GM21723 (cell line): ENCODE data around the gene ZNRF2.
A peak's percentile ranks its signal among the peaks of the same experiment; 100 is the strongest.
"Not testable (repeated sequence)": the region's sequence is repeated elsewhere in the genome, so short reads cannot be mapped to it uniquely, and the experiment has no call there.

Experiments used
- ATAC-seq: cut with Tn5 transposase; IDR thresholded peaks from one replicate; pipeline ENCODE4 v1.9.1; 2021; ENCODE audit warnings: mild to moderate bottlenecking, moderate library complexity; ENCODE audit not compliant: unreplicated experiment

Gene ZNRF2

DNA sequence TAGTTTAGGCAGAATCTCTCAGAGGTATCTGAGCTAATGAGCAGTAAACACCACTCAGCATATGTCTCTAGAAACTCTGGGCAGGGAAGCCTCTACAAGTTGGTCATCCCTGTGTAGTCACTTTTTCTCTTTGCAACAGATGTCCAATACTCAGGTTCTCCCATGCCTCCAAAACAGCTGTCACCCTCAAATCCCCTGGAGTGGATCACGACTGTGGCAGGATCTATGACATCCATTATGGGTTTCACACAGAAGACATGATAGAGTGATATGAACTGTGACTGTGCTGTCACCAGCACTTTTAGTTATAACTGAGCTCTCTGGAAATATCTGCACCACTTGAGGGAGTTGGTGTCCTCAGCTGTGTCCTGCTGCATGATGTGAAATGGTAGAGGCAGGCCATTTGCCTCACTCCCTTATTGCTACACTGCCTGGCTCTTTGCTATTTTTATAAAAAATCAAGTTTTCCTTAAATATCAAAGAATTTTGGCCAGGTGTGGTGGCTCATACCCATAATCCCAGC is 24.1 kb upstream of the ZNRF2 start:
- ATAC-seq, result no peak

DNA sequence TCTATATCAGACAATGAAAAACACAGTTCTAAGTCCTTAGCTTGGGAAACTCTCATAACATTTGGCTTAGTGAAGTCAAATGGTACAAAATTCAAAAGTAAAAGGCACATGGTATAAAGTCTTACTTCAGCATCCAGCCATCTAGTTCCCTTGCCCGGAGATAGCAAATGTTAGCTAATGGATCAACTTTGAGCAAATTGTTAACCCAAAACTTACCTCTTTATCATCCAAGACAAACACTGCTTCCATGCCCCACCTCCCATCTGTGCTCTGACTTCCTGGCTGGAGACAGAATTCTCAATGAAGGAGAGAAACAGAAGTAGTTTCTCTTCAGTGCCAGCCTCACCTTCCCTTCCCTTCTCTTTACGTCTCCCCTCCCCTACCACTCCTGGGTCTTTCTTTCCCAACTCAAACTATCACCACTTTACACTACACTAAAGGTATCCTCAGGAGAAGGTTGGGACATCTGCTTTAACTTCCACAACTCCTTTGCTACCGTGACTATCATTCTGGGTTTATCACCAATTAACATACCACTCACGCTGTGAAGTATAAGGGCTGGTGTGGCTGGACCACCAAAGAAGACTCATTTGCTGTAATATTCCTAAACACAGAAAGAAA is 21.2 kb upstream of the ZNRF2 start:
- ATAC-seq, result no peak

DNA sequence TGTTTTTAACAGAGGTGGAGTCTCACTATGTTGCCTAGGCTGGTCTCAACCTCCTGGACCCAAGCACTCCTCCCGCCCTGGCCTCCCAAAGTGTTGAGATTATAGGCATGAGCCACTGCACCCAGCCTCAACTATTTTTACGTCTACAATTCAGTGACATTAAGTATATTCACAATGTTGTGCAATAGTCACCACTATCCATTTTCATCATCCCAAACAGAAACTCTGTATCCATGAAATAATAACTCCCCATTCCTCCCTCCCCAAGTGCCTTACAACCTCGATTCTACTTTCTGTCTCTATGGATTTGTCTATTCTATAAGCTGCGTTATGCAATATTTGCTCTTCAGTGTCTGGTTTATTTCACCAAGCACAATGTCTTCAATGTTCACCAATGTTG is 20.3 kb upstream of the ZNRF2 start:
- ATAC-seq, result no peak

DNA sequence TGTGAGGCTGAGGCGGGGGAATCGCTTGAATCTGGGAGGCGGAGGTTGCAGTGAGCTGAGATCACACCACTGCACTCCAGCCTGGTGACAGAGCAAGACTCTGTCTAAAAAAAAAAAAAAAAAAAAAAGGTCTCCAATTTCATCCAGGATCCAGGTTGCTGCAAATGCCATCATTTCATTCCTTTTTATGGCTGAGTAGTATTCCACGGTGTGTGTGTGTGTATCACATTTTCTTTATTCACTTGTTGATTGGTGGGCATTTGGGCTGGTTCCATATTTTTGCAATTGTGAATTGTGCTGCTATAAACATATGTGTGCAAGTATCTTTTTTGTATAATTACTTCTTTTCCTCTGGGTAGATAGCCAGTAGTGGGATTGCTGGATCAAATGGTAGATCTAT is 19.2 kb upstream of the ZNRF2 start:
- ATAC-seq, result not testable (repeated sequence)

DNA sequence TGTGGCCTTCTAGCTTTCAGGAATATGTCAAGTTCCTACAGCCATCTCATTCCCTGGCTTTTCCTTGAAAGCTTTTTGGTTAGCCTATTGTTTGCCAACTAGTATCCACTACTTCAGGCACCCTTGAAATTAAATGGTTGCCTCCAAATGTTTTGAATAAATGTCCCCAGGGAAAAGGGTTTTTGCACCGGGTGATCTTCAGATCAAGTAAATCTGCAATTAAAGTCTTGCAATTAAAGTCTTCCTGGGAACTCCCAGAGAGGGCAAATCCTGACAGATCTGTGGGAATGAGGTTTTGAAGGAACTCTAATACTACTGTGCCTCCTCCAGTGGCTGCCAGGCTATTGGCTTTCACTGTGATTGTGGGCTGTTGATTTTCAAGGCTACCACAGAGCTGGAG is 17.7 kb upstream of the ZNRF2 start:
- no peak for ATAC-seq

DNA sequence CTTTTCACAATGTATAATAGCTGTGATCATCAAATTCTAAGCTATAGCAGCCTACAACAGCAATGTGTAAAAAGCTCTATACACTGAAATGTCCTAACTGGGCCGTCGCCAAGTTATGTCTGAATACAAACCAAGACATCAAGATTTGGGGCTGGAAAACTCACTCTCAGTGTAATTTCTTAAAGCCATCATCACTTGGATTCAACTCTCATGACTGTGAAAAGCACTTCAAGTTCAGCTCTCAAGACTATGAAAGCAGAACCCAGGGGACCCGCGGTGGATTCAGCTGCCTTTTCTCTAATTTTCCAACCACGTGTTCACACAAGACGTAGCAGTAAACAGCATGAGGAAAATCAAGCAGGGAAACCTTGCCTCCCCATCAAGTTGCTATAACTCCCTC is 15.8 kb upstream of the ZNRF2 start:
- no peak for ATAC-seq

DNA sequence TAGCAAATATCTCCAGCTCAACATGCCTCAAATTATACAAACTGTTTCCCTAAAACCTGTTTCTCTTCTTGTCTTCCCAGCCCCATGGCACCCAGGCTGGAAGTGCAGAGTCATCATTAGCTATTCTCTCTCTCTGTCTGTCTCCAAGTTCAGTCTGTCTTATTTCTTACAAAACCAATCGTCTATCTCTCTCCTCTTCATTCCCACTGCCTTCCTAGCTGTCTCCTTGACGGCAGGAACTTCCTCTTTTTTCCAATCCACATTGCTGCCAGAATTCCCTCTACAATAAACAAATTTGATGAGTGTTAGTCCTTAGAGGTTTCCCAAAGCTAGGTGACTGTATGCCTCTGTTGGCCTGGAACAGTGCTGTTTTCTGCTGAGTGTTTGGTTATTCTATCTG is 14.9 kb upstream of the ZNRF2 start:
- no peak for ATAC-seq

DNA sequence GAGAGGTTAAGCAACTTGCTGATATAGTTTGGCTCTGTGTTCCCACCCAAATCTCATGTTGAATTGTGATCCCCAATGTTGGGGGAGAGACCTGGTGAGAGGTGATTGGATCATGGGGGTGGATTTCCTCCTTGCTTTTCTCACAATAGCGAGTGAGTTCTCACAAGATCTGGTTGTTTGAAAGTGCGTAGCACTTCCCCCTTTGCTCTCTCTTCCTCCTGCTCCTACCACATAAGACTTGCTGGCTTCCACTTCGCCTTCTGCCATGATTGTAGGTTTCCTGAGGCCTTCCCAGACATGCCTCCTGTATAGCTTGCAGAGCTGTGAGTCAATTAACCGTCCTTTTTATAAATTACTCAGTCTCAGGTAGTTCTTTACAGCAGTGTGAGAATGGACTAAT is 13.5 kb upstream of the ZNRF2 start:
- ATAC-seq, result no peak

DNA sequence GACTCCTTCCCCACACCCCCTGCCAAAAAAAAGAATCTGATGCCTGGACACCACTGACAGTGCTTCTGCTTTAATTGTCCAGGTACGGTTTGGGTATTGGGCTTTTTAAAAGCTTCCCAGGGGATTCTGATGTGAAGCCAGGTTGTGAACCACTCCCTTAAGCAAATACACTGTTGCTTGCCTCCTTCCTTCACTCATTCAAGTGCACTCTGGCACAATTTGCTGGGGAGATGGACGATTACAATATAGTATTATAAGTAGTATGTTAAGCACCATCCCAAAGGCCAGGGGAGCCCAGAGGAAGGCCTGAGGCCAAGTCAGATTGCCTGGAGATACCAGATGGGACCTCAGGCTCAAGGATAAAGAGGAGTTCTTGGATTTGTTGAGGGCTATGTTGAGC is 12.3 kb upstream of the ZNRF2 start:
- no peak for ATAC-seq

DNA sequence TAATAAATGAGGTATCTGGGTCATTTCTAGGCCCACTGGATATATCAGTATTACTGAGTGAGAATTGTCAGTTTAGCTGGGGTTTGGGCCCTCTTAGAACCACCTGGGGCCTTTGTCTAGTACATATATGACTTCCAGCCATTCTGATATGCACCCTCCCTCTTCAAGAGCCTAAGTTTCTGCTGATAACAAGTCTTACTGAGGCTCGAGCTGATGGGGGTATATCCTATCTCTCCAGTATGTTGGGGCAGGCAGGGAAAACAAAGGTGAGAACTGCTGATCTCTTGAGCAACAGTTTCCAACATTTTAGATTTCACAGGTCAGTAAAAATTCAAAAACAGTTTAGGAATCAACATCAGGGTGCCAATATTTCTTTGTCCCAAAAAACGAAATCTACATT is 10.8 kb upstream of the ZNRF2 start:
- ATAC-seq, result no peak

DNA sequence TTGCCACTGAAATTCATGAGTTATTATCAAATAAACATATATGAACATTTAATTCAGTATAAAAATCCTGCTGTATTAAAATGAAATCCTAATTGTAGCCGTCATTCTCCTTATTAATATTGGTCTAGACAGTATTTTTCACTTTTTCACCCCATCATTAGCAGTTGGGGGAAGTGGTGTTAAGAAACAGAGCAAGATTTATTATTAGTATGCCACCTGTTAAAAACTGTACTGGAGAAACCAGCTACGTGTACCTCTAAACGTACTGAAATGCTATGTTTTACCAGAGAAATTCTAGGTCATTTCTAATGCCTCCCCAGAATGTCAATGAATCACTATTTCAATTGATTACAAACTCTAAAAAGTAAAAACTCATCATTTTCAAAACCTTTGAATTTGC is 9.8 kb upstream of the ZNRF2 start:
- no peak for ATAC-seq

DNA sequence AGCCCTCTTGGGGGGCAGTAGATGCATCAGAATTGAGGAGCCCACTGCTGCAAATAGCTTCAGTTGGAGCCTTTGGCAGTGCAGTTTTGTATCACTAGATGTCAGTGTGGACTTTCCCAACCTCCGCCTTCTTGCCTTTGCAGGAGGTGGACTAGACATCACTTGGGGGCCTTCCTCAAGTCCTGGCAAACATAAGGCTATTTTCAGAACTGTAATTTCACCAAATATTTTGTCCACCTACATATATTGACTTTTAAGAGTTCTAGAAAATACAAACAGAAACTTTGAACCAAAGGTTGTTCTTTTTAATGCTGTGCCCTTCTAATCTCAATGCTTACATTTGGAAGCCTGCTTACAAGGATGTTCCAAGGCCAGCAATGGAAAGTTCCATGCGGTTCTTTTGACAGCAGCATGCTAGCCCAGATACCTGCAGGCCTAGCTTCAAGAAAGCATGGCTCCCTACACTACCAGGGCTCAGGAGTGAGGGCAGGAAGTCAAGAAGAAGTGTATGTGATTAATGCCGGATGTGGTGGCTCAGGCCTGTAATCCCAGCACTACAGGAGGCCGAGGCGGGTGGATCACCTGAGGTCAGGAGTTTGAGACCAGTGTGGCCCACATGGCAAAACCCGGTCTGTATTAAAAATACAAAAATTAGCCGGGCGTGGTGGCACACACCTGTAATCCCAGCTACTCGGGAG is 8.0 kb upstream of the ZNRF2 start:
- peak; percentile 55 for ATAC-seq

DNA sequence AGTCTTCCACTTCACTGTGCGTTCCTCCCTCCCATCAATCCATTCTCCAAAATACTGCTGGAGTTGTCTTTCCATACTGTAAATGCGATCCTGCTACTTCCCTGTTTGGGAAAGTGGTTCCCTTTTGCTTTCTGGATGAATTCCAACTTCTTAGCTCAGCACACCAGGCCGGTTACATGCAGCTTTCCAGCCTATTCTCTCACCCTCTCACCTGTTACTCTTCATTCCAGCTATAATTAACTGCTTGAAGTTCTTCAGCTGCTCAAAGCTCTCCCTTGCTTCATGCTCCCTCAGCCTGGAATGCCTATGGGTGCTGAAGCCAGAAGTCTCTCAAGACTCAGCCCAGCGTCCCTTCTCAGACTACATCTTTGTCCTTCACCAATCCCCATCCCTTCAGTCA is 6.0 kb upstream of the ZNRF2 start:
- ATAC-seq, result no peak

DNA sequence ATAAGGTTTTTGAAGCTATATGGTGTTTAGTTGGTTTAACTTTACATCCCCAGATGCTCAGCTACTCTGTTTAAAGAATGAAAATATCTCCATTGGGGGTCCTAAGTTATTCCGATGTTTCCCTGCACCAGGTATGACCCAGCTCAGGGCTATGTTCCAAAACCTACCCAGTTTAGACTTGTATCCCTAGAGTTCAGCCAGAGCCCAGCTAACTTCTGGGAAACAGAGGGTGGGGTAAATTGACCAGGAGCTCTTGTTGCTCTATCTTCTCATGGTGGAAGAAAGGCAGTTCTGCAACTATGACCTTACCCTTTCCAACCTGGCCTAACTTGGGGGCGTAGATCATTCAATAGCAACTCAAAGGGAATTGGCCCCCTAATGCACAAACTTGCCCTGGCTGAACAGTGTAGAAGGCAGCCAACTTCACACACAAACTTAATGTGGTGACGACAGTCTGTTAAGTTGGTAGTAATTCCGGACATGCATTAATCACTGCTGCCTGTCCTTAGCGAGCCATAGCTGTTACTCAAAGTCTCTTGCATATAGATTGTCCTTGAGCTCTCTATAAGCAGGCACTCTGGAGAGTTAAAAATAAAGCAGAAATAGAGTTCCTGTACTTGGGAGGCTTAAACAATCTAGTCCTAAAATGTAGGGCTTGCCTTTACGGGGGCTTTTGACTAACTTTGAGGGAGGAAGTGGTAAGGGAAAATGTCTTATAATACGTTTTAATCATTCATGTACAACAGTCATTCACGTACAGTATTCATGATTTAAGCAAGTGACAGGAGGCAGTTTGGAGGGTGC is 5.3 kb upstream of the ZNRF2 start:
- ATAC-seq, result no peak

DNA sequence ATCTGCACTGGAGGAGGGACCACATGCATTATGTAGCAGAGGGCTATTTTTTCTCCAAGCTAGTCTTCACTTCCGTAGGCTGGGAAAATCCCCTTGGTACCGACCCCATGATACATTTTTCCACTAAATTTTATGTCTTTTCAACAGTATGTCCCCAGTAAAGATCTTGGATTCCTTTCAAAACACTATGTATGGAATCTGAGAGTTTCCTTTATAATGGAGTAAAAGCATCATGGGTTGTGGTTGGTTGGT is 4.8 kb upstream of the ZNRF2 start:
- no peak for ATAC-seq

DNA sequence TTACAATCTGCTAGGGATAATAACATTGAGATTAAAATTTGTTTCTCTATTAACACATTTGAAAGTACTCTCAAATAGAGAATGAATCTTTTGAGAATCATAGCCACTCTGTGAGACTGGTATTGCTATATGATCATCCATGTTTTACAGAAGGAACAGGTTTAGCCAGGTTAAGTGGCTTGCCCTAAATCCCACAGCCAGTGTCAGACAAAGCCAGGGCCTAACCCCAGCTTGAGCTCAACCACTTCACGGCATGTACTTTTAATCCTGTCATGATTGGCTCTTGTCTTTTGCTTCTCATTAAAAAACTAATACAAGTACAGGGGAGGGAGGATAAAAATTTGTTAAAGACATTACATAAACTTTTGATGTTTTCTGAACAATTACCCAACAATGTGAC is 3.8 kb upstream of the ZNRF2 start:
- no peak for ATAC-seq

DNA sequence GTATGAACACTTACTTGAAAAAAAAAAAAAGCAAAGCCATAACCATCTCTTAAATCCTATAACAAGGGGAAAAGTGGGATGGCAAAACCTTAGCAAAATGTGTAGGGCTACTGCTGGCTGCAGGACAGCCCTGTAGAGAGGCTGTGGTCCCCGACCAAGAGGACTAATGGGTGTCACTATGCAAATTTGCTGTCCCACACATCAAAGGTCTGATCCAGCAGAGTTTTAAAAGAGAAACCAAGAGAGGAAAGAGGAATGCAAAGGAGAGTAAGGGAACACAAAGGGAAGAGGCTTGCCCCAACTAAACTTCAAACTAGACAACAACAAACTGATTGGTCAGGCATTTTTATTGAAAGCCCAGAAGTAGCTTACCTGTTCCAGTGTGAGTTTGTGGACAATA is 3.1 kb upstream of the ZNRF2 start:
- no peak for ATAC-seq

DNA sequence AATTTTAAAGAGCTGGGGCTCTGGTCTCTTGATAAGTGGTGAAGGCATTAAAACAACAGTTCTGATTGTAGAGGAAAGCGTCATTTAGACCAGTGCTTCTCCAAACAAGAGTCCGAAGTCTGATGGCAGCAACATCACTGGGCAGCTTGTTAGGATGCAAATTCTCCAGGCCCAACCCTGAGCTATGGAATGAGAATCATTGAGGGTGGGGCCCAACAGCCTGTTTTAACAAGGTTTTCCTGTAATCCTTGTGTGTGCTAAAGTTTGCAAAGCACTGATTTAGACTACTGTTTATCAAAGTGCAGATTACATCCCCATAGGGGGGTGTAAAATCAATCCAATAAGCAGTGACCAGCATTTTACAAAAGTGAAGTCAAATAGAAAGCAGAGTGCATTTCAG is 2.6 kb upstream of the ZNRF2 start:
- no peak for ATAC-seq

DNA sequence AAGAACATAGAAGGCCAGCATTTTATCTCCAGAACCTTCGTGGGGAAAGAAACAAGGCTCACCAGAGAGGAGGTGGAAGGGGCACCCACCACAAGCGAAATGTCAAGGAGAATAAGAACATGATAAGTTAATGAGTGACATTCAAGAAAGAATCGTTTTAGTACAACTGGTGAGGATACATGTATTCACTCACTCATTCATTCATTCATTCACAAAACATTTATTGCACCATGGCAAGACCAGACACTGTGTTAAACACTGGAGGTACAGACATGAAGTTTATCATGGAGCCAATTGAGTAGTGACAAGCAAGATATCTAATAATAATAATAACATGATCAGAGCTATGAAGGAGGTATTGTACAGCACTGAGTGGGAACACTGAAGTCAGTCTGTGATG is 1.7 kb upstream of the ZNRF2 start:
- no peak for ATAC-seq

DNA sequence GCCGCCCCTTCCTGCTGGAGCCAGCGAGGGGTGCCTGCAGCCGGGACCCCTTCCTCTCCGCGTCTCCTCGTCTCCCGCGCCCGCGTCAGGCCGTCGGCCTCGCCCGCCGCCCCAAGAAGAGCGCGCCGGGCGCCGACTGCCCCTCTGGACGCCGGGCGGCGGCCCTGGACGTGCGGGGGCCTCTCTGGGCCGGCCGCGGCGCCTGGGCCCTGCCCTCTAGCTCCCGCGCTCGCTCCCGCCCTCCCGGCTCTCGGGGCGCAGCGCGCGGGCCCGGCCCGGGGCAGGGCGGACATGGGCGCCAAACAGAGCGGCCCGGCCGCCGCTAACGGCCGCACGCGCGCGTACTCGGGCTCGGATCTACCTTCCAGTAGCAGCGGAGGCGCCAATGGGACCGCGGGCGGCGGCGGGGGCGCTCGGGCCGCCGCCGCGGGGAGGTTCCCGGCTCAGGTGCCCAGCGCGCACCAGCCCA is 704 bp downstream of the ZNRF2 start:
- peak; percentile 20 for ATAC-seq

DNA sequence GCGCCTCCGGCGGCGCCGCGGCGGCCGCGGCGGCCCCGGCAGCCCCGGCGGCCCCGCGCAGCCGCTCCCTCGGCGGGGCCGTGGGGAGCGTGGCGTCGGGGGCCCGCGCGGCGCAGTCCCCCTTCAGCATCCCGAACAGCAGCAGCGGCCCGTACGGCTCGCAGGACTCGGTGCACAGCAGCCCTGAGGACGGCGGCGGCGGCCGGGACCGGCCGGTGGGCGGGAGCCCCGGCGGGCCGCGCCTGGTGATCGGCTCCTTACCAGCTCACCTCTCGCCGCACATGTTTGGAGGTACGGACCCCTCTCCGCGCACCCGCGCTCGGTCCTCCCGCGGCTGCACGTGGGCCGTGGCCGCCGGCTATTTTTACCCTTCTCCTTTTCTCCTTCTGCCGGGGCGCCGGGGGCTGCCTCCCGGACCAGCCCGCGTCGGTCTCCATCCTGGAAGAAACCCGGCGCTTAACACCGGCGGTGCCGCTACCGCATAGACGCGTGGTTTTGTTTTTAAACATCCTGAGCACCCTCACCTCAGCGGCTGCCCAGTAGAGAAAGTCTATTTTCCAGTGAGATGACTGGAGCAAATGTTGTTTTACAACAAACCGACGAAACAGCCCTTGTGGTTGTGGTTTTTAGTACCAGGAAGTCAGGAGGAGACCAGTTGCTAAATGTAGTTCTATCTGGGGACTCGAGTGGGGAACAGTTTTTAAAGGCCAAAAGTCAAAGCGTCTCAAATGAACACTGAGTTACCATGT is 1.3 kb downstream of the ZNRF2 start:
- peak; percentile 8 for ATAC-seq
